Stimulated activated effector memory CD8-positive, alpha-beta T cell treated with anti-CD3 and anti-CD28 coated beads, Interleukin-12 subunit alpha, Interleukin-12 subunit beta, amount 100 ng/mL, for 72 hours (primary cell): Measurements from ENCODE around the gene RBM8A.
"Not testable (repeated sequence)": the region's sequence is repeated elsewhere in the genome, so short reads cannot be mapped to it uniquely, and the experiment has no call there.

Experiments
- ATAC-seq: fragments of 150-1000 bp; cut with Tn5 transposase; 2 replicates; pipeline ENCODE4 v1.10.0; 2021
- DNase-seq, 2 donors: peaks; one replicate each; pipeline ENCODE4 v3.0.0; 2021 to 2022; ENCODE audit warnings: low spot score in 2 of 2
- H3K27ac Mint-ChIP-seq: one replicate; pipeline ENCODE4 v1.8.0; 2022; ENCODE audit warnings: mild to moderate bottlenecking, mixed read lengths
- H3K36me3 Mint-ChIP-seq: one replicate; pipeline ENCODE4 v1.8.0; 2022; ENCODE audit warnings: mild to moderate bottlenecking, mixed read lengths
- H3K4me1 Mint-ChIP-seq: one replicate; pipeline ENCODE4 v1.8.0; 2022; ENCODE audit warnings: mixed read lengths
- H3K4me3 Mint-ChIP-seq: one replicate; pipeline ENCODE4 v1.8.0; 2022; ENCODE audit warnings: mild to moderate bottlenecking, mixed read lengths
- H3K9me3 Mint-ChIP-seq: one replicate; pipeline ENCODE4 v1.8.0; 2022; ENCODE audit warnings: mixed read lengths

The RBM8A gene

GRCh38 chr1:145942405-145942804 is 15.1 kb upstream of the RBM8A start:
- DNase-seq (no peak), ATAC-seq (no peak)
- Mint-ChIP-seq H3K4me3 (no peak overlapping the region), H3K4me1 (no peaks in the 10 kb centered on the region), H3K9me3 (no peaks in the 10 kb centered on the region), H3K36me3 (peaks cover 95% of the 10 kb centered on the region), H3K27ac (peak overlapping the region; percentile 64)

- Mint-ChIP-seq H3K4me1 (peaks cover 15% of the 10 kb centered on the region), H3K9me3 (no peaks in the 10 kb centered on the region), H3K4me3 (no peak overlapping the region), H3K27ac (no peak overlapping the region), H3K36me3 (peaks cover 86% of the 10 kb centered on the region)
- ATAC-seq (no peak), DNase-seq (no peak)
These were observed 10.2 kb upstream of the RBM8A start for GRCh38 chr1:145937436-145937835.

- Mint-ChIP-seq H3K36me3 (peaks cover 80% of the 10 kb centered on the region), H3K27ac (peak overlapping the region; percentile 45), H3K4me1 (peaks cover 25% of the 10 kb centered on the region), H3K9me3 (no peaks in the 10 kb centered on the region), H3K4me3 (no peak overlapping the region)
- no peak for DNase-seq
- no peak for ATAC-seq
These were observed 9.0 kb upstream of the RBM8A start for GRCh38 chr1:145936247-145936646.

- Mint-ChIP-seq H3K9me3 (no peaks in the 10 kb centered on the region), H3K4me1 (peaks cover 30% of the 10 kb centered on the region), H3K36me3 (peaks cover 74% of the 10 kb centered on the region), H3K27ac (no peak overlapping the region), H3K4me3 (no peak overlapping the region)
- ATAC-seq (no peak), DNase-seq (no peak)
These were observed 8.4 kb upstream of the RBM8A start for GRCh38 chr1:145935708-145936107.

GRCh38 chr1:145932522-145933009 is 5.3 kb upstream of the RBM8A start:
- Mint-ChIP-seq H3K36me3 (peaks cover 53% of the 10 kb centered on the region), H3K4me3 (peak overlapping the region; percentile 56), H3K27ac (peak overlapping the region; percentile 88), H3K4me1 (peaks cover 38% of the 10 kb centered on the region)
- ATAC-seq, H3K9me3 Mint-ChIP-seq: not testable (repeated sequence)
- DNase-seq, result peak in 1 of 2 donors; percentile 70

GRCh38 chr1:145927916-145928643 is 796 bp upstream of the RBM8A start:
- Mint-ChIP-seq H3K4me1 (peaks cover 30% of the 10 kb centered on the region), H3K27ac (no peak overlapping the region), H3K36me3 (peaks cover 24% of the 10 kb centered on the region), H3K9me3 (no peaks in the 10 kb centered on the region), H3K4me3 (no peak overlapping the region)
- ATAC-seq (no peak), DNase-seq (no peak)

- H3K27ac Mint-ChIP-seq, result no peak overlapping the region
- peak; percentile 79 for ATAC-seq
These were observed 610 bp downstream of the RBM8A start for GRCh38 chr1:145926686-145927062.

GRCh38 chr1:145922266-145922665 is 5.0 kb downstream of the RBM8A start:
- no peak for ATAC-seq
- Mint-ChIP-seq H3K4me1 (peaks cover 25% of the 10 kb centered on the region), H3K4me3 (no peak overlapping the region), H3K36me3 (peaks cover 42% of the 10 kb centered on the region), H3K9me3 (no peaks in the 10 kb centered on the region), H3K27ac (no peak overlapping the region)
- no peak for DNase-seq

More at GRCh38 chr1:145926686-145927062, 610 bp downstream of the RBM8A start:
- Mint-ChIP-seq H3K9me3 (no peaks in the 10 kb centered on the region), H3K4me1 (peaks cover 16% of the 10 kb centered on the region), H3K36me3 (peaks cover 31% of the 10 kb centered on the region), H3K4me3 (no peak overlapping the region)
- DNase-seq, result peak; percentile 28 to 81

- Mint-ChIP-seq H3K27ac (peak overlapping the region; percentile 94), H3K36me3 (peaks cover 59% of the 10 kb centered on the region), H3K4me1 (peaks cover 41% of the 10 kb centered on the region), H3K4me3 (peak overlapping the region; percentile 94)
- H3K9me3 Mint-ChIP-seq, DNase-seq, ATAC-seq: not testable (repeated sequence)
These were observed 7.0 kb downstream of the RBM8A start for GRCh38 chr1:145920297-145920696.

GRCh38 chr1:145918992-145919939 is 8.0 kb downstream of the RBM8A start:
- Mint-ChIP-seq H3K9me3 (no peaks in the 10 kb centered on the region), H3K4me1 (peaks cover 41% of the 10 kb centered on the region), H3K4me3 (peak overlapping the region; percentile 94), H3K27ac (peak overlapping the region; percentile 94), H3K36me3 (peaks cover 69% of the 10 kb centered on the region)
- peak; percentile 92 for ATAC-seq
- no peak for DNase-seq

- Mint-ChIP-seq H3K4me1 (peaks cover 41% of the 10 kb centered on the region), H3K9me3 (no peaks in the 10 kb centered on the region), H3K27ac (peak within 1 kb of the TSS; percentile 94), H3K36me3 (peaks cover 63% of the 10 kb centered on the region), H3K4me3 (peak within 1 kb of the TSS; percentile 94)
- peak; percentile 78 to 94 for DNase-seq
- ATAC-seq, result peak; percentile 96
These were observed 8.9 kb downstream of the RBM8A start, which contains the start of gene PEX11B for GRCh38 chr1:145918144-145918991. PEX11B (minus strand) TSS chr1:145918717; CDS start chr1:145918688, 29 bp downstream.

GRCh38 chr1:145917595-145917994 is 9.7 kb downstream of the RBM8A start:
- peaks cover 62% of the 10 kb centered on the region for H3K36me3 Mint-ChIP-seq
- DNase-seq, result no peak
- peak overlapping the region; percentile 94 for H3K4me3 Mint-ChIP-seq
- no peak for ATAC-seq
- peak overlapping the region; percentile 94 for H3K27ac Mint-ChIP-seq
- H3K4me1 Mint-ChIP-seq, result peaks cover 41% of the 10 kb centered on the region
- H3K9me3 Mint-ChIP-seq, result no peaks in the 10 kb centered on the region

GRCh38 chr1:145916745-145917144 is 10.5 kb downstream of the RBM8A start:
- ATAC-seq, result no peak
- peak overlapping the region; percentile 68 for H3K27ac Mint-ChIP-seq
- no peaks in the 10 kb centered on the region for H3K9me3 Mint-ChIP-seq
- H3K36me3 Mint-ChIP-seq, result peaks cover 61% of the 10 kb centered on the region
- H3K4me1 Mint-ChIP-seq, result peaks cover 41% of the 10 kb centered on the region
- H3K4me3 Mint-ChIP-seq, result peak overlapping the region; percentile 94
- no peak for DNase-seq

GRCh38 chr1:145912128-145912641 is 15.1 kb downstream of the RBM8A start:
- ATAC-seq (no peak), DNase-seq (no peak)
- Mint-ChIP-seq H3K27ac (peak overlapping the region; percentile 49), H3K4me1 (peaks cover 15% of the 10 kb centered on the region), H3K9me3 (no peaks in the 10 kb centered on the region), H3K4me3 (no peak overlapping the region), H3K36me3 (peaks cover 66% of the 10 kb centered on the region)
